ENCODE results near the gene GOLIM4.
A peak's percentile ranks its signal among the peaks of the same experiment; 100 is the strongest.
"Not testable (repeated sequence)": the region's sequence is repeated elsewhere in the genome, so short reads cannot be mapped to it uniquely, and the experiment has no call there.

GOLIM4 gene

DNA sequence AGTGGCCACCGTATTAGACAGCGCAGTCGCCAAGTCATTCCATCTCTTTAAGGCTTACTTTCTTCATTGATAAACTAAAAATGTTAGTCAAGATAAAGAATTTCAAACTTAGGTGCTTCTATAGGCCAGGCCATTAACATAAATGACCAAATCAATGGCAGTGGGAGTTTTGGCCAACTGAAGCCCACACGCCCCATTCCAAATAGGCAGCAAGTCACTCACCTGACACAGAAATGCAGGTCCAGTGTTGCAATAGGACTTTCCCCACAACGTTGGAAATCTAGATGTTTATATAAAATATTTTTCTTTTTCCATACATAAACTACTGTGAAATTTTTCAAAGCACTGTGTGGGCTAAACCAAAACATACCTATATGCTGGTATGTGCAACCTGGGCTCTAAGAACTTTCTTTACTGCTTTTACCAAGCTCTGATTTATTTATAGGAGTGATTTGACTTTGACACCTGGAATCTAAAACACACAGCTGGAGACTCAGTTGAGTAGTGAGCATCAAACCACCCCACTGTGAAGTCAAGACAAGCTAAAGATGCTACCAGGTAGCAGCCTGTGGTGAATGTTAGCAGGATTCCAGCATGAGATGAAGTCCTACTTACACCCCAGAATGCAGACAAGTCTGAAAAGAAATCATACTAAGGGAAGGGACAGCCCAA, 15.1 kb downstream of the GOLIM4 start:
- DNase-seq, result no peak
- intact Hi-C loops (cut with DNase I), result no loop called here

DNA sequence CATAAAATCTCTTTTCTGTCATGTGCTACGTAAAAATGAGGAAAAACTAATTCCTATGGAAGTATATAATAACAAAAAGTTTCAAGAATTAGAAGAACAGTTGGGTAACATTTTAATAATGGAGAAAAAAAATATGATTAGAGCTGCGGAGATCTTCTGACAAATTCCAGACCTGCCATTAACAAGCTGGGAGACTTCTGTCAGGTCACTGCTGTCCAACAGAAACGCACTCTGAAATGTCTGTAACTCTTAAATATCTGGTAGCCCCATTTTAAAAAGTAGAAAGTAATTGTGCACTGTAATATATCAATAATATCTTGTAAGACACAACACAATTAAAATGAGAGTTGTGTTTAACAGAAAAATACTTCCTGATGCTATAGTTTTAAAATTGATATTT, 15.7 kb downstream of the GOLIM4 start:
- intact Hi-C loops (cut with DNase I), result no loop called here
- DNase-seq, result no peak

DNA sequence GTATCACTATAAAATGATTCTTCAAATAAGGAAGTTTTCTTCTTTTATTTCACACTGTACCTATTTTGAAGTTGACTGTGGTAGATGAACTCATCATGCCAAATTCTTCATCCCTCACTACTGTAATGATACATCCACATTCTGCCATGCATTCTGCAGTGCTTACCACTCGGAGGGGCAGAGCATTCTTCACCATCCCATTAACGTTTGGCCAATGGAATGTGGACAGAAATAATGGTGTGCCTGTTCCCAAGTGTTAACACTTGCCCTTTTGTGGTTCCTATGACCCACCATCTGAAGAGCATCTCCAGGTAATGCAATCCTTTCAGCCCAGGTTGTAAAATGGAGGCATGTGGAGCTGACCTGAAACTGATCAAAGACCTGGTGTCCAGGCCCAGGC, 18.6 kb downstream of the GOLIM4 start:
- DNase-seq, result no peak
- intact Hi-C loops (cut with DNase I), result no loop called here

DNA sequence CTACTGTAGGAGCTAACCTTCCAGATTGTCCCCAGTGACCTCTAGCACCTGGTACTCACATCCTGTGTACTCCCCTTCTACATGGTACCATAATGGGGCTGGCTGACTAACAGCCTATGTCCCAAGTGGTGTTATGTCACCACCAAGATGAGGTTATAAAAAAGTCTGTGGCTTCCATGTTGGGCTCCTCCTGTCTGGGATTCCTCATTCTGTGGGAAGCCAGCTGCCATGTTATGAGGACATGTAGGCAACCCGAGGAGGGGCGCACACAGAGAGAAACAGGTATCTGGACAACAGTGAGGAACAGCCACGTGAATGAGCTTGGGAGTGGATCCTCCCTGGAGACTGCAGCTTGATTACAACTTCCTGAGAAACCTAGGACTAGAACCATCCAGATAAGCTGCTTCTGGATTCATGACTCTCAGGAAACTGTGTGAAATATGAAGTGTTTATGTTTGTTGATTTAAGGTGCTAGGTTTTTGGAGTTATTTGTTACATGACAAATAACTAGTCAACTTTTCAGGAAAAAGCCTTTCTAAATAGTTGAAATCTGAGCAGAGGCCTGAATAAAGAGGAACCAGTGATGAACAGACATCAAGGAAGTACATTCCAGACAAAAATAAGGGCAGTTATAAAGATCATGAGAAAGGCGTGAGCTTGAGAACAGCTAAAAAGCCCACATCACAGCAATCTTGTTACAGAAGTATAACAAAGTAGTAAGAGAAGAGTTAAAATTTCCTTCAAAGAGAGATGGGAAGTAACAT, 21.7 kb downstream of the GOLIM4 start:
- intact Hi-C loops (cut with DNase I), result no loop called here
- DNase-seq, result no peak

DNA sequence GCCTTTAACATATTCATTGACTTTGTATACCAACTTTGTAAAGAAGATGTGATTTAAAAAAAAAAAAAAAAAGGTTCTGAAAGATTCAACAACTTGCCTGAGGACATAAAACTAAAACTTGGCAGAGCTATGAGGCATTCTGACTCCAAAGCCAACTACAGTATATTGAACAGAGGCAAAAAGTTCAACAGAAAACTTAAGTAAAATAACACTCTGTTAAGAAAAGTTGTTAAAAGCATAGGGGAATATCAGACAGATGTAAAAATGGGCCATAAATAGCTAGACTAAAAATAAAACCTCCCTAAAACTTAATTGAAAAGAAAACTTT, 23.4 kb downstream of the GOLIM4 start:
- DNase-seq, result no peak
- intact Hi-C loops (cut with DNase I), result no loop called here

DNA sequence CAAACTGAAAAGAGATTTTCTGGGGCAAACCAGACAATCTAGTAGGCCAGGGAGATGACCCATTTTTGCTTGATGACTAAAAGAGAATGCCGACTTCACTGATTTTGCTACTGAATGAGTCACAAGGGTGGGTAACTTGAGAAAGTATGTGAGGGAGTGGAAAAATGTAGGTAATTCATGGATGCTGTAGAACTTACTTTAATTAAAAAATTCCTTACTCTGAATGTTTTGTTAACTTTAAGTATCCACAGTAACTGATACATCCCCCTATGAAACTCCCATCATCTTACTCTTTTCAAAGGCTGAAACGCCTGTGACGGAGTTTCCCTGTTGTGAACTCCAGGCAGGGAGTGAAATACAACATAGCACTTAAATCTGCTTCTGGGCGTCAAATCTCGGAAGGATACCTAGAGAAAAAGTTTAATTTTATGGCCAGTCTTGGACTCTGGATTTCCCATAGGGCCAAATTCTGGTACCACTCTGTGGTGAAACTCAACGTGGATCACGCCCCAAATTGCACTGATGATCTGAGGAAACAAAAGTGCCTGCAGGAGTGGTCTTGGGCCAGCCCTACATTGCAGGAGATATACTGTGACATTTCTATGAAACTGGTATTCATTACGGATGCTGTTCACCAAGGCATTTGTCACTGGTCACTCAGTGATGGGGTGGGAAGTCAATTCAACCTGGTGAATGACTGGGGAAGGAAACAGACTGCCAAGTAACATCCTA, 24.0 kb downstream of the GOLIM4 start:
- no peak for DNase-seq
- intact Hi-C loops (cut with DNase I), result no loop called here

DNA sequence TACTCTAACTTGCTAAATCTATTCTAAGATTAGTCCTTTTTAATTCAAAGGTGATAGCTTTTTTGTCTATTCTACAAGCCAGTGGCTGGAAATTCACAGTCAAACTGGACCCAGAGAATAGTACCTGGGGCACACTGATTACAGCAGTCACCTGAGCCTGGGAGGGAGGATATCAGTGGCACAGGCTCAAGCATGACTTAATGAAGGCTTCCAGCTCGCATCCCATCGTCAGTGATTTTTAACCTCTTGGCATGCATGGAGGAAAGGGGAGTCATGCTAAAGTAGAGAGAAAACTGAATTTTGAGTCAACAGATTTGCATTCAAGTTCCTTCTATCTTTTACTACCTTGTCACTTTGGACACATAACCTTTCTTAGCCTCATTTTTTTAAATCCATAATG, 24.8 kb downstream of the GOLIM4 start:
- no peak for DNase-seq
- intact Hi-C loops (cut with DNase I), result no loop called here

DNA sequence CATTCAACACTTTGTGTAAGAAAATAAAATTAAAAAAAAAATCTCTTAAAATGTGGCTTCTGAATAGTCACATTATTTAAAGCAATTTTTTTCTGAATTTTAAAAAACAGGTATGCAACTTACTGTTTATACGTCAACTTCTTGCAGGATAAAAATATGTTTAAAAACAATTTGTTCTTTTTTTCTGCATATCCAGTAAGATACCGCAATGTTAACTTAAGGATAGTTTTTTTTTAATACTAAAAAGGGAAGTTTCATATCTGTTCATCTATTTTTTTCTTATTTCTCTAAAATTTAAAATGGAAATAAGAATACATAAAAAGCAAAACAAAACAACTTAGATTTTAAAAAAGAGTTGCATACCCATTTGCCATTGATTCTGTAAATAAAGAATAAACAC, 27.4 kb downstream of the GOLIM4 start:
- no peak for DNase-seq
- intact Hi-C loops (cut with DNase I), result no loop called here

DNA sequence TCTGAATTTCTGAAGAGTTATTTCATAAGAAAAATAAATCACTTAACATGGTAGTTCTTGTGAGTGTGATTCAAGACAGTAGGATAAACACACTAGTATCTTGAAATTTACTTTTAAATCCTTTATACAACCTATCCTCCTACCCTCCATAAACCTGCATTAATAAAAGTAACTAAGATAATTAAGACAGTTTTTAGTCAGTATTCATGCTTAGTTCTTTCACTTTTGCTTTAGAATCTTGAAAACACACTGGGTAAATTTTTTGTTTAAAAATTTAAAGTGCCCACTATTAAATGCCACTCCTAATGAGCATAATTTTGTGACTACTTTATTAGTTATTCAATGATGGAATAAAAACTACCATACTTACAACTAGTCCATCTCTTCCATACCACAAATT, 28.8 kb downstream of the GOLIM4 start:
- no peak for DNase-seq
- intact Hi-C loops (cut with DNase I), result no loop called here

DNA sequence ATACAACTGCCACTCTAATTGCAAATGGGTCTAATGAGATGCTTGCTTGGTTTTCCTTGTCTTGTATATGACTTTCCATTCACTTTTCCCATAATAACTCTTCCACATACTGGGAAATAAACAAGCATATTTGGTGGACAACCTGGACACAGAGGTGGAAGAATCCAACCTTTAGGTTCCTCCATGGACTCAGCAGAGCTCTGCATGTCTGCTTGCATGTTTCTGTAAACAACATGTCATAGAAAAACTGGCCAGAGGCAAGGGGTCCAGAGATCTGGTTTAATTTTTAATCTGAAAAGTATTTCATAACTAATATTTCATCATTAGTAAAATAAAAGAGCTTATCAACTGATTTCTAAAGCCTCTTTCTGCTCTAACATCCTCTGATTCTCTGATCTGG, 30.2 kb downstream of the GOLIM4 start:
- DNase-seq, result no peak
- intact Hi-C loops (cut with DNase I), result no loop called here

DNA sequence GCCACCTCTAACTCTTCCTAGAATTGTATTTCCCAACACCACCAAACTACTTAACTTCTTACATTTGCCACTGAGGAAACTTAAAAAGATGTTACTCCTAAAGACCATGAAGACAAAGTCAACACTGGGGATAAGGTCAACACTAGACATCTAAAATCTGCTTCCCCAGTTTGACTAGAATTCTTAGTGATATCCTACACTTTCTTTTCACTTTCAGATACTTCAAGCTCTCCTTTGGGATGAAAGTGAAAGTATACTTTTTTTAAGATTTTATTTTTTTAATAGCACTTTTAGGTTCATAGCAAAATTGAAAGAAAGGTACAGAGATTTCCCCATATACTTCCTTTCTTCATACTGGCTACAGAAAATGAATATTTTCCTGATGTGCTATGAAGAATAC, 32.6 kb downstream of the GOLIM4 start:
- intact Hi-C loops (cut with DNase I), result no loop called here

DNA sequence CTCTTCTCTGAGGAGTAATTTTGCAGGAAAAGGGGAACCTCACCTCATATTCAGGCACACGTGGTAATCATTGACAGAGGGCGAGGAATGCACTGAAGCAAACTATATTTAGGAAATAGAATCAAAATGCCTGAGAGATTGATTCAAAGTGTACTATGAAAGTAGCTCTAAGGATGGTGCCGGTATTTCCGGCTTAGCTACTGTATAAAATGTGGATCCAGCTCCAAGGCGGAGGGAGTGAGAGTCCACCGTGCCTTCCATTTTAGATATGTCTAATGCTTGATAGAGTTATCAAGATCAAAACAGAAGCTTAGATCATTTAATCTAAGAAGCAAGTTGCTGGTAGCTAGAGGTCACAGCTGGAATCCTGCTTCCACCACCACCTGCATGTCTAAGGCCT, 33.0 kb downstream of the GOLIM4 start:
- intact Hi-C loops (cut with DNase I), result no loop called here
- DNase-seq, result no peak

More for the DNA sequence above, 32.6 kb downstream of the GOLIM4 start:
- DNase-seq, result no peak

DNA sequence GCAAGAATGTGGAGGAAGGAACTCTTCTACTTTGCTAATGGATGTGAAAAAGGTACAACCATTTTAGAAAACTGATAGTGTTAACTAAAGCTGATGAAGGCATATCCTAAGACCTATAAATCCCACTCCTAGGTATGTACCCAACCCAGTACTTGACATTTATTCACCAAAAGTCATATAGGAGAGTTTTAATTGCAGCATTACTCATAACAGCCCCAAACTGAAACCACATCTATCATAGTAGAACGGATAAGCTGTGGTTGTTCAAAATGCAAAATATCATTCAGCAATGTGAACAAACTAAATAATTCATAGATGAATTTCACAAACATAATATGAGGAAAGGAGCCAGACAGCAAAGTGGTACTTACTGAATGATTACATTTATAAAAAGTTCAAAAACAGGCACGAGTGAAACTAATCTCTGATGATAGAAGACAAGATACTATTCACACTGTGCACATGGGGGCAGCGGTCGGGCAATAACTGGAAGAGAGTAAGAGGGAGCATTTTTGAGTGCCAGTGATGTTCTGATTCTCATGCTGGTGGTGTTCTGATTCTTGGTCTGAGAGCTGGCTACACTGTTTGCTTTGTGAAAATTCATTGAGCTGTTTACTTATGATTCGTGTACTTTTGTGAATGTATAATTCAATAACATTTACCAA, 34.3 kb downstream of the GOLIM4 start:
- intact Hi-C loops (cut with DNase I), result no loop called here
- DNase-seq, result peak in 1 of 10 donors; percentile 10

DNA sequence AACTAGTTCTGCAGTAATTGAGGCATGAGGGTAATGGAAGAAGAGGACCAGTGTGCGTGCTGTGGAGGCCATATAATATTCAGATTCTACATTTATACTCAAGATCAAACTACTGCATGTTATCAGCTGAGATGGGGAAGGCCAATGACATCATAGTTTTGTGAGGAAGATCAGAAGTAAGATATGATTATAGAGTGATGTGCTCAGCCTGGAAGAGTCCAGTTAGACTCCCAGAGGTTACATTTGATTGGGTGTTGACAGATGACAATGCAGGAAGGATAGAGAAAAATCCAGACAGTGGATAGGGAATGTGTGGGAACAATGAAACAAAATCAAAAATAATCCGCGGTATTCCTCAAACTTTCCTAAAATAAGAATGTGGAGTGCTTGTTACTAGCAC, 35.4 kb downstream of the GOLIM4 start:
- intact Hi-C loops (cut with DNase I), result no loop called here
- no peak for DNase-seq

DNA sequence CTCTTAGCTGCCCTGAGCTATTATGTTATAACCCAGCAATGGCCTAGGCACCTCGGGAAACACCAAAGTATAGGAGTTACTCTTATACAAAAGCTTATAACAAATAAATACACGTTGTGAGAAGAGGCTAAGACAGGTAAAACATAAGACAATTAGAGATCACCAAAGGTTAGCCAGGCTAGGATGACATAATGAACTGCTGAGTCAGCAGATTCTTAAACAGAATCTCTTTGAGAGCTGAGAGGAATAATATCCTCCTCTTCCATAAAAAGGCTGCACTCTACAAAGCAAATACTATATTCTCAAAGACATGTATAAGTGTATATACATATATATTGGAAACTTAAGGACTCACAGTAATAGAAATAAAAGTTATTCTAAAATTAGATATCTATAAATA, 37.2 kb downstream of the GOLIM4 start:
- intact Hi-C loops (cut with DNase I), result no loop called here
- DNase-seq, result no peak

DNA sequence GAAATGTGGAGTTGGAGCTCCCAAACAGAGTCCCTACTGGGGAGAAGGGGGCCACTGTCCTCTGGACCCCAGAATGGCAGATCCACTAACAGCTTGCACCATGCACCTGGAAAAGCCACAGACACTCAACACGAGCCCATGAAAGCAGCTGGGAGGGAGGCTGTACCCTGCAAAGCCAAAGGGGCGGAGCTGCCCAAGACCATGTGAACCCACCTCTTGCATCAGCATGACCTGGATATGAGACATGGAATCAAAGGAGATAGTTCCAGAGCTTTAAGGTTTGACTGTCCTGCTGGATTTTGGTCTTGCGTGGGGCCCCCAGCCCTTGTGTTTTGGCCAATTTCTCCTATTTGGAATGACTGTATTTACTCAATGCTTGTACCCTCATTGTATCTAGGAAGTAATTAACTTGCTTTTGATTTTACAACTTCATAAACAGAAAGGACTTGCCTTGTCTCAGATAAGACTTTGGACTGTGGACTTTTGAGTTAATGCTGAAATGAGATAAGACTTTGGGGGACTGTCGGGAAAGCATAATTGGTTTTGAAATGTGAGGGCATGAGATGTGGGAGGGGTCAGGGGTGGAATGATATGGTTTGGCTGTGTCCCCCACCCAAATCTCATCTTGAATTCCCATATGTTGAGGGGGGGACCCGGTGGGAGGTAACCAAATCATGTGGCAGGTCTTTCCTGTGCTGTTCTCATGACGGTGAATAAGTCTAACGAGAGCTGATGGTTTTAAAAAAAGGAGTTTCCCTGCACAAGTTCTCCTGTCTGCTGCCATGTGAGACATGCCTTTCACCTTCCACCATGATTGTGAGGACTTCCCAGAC, 39.1 kb downstream of the GOLIM4 start:
- intact Hi-C loops (cut with DNase I); DNase-seq: not testable (repeated sequence)

DNA sequence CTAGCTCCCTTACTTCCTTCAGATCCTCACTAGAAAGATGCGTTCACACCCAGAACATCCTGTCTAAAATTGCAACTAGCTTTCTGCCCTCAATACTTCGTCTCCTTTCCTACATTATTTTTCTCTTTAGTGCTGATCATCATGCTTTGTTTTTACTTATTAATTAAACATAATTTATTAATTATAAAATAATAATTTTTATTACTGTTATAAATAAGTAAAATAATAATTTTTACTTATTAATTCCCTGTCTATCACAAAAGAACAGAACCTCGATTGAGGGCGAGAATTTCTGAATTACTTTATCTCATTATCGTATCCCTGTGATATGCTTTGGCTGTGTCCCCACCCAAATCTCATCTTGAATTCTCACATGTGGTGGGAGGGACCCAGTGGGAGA, 41.3 kb downstream of the GOLIM4 start:
- no peak for DNase-seq
- intact Hi-C loops (cut with DNase I), result no loop called here

DNA sequence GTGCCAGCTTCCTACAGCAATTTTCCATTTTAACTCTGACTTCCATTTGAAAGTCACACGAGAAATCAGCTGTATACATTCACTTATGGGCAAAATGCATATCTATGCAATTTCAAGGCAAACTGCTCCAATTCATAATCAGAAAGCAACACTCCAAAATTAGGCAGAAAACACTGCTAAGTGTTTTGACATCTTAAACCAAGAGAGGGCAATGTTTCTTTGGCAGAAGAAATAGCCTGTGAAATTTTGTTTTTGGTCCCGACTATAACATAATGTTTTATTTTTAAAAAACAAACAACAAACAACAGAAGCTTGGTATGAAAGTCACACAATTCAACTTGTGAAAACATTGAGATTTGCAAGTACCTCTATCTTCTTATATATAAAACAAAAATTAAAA, 42.6 kb downstream of the GOLIM4 start:
- intact Hi-C loops (cut with DNase I), result no loop called here
- no peak for DNase-seq

DNA sequence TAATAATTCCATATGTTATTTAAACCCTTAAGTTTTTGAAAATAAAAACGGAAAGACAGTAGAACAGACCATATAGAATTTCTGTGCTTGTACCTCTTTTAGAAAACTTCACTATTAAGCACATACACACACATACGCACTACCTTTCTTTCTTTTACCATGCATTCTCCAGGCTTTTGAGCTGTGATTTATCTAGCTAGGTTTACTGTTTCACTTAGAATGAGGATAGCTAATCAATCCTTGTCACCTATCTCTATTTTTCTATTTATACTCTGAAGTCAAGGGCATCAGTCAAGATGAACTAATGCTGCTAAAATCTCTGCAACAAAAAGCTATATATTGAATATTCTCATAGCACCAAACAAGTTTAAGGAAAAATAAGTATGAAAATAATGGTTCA, 43.2 kb downstream of the GOLIM4 start:
- DNase-seq, result no peak
- intact Hi-C loops (cut with DNase I), result no loop called here
